HL-60 (cell line): Measurements from ENCODE around the gene MAGEB6.

Source experiments
- GABPA ChIP-seq: IDR thresholded peaks from 2 replicates; pipeline ENCODE4 v1.6.1; 2012; ENCODE audit warnings: low read depth
- POLR2AphosphoS5 ChIP-seq: IDR thresholded peaks from 2 replicates; pipeline ENCODE4 v1.6.1; 2012; ENCODE audit warnings: low read depth
- SPI1 ChIP-seq: IDR thresholded peaks from 2 replicates; pipeline ENCODE4 v1.6.1; 2012; ENCODE audit warnings: low read depth, mild to moderate bottlenecking, borderline replicate concordance
- TF ChIP-seq, protein P1 (sequence below): IDR thresholded peaks from one replicate; pipeline ENCODE4 v1.5.1; 2011; ENCODE audit warnings: low read length, control low read depth, inconsistent platforms; ENCODE audit not compliant: insufficient read depth
- TF ChIP-seq, protein P2 (sequence below): IDR thresholded peaks from 2 replicates; pipeline ENCODE4 v1.6.1; 2012; ENCODE audit warnings: low read depth; ENCODE audit not compliant: insufficient replicate concordance

DNA sequence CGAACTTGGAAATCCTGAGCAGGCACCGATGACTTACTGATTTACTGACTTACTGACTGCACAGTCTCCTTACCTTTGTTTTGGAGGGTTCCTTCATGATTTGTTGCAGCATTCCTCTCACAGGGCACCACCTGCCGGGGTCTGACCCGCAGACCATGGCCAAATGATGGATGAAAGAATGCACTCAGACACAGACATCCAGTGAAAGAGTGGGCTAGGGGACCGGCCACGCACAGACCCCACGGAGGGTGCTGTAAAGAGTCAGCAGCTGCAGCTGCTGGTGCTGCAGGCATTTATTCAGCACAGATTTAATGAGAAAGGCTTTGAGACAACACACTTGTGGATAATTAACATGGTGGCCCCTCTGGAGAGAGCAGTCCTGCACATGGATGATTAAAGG is 27.1 kb downstream of the MAGEB6 start:
- TF ChIP-seq, protein P1, sequence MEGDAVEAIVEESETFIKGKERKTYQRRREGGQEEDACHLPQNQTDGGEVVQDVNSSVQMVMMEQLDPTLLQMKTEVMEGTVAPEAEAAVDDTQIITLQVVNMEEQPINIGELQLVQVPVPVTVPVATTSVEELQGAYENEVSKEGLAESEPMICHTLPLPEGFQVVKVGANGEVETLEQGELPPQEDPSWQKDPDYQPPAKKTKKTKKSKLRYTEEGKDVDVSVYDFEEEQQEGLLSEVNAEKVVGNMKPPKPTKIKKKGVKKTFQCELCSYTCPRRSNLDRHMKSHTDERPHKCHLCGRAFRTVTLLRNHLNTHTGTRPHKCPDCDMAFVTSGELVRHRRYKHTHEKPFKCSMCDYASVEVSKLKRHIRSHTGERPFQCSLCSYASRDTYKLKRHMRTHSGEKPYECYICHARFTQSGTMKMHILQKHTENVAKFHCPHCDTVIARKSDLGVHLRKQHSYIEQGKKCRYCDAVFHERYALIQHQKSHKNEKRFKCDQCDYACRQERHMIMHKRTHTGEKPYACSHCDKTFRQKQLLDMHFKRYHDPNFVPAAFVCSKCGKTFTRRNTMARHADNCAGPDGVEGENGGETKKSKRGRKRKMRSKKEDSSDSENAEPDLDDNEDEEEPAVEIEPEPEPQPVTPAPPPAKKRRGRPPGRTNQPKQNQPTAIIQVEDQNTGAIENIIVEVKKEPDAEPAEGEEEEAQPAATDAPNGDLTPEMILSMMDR = no peak
- TF ChIP-seq POLR2AphosphoS5 (no peak), SPI1 (no peak), GABPA (no peak)
- TF ChIP-seq, protein P2, sequence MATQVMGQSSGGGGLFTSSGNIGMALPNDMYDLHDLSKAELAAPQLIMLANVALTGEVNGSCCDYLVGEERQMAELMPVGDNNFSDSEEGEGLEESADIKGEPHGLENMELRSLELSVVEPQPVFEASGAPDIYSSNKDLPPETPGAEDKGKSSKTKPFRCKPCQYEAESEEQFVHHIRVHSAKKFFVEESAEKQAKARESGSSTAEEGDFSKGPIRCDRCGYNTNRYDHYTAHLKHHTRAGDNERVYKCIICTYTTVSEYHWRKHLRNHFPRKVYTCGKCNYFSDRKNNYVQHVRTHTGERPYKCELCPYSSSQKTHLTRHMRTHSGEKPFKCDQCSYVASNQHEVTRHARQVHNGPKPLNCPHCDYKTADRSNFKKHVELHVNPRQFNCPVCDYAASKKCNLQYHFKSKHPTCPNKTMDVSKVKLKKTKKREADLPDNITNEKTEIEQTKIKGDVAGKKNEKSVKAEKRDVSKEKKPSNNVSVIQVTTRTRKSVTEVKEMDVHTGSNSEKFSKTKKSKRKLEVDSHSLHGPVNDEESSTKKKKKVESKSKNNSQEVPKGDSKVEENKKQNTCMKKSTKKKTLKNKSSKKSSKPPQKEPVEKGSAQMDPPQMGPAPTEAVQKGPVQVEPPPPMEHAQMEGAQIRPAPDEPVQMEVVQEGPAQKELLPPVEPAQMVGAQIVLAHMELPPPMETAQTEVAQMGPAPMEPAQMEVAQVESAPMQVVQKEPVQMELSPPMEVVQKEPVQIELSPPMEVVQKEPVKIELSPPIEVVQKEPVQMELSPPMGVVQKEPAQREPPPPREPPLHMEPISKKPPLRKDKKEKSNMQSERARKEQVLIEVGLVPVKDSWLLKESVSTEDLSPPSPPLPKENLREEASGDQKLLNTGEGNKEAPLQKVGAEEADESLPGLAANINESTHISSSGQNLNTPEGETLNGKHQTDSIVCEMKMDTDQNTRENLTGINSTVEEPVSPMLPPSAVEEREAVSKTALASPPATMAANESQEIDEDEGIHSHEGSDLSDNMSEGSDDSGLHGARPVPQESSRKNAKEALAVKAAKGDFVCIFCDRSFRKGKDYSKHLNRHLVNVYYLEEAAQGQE = no peak
